Activated naive CD8-positive, alpha-beta T cell treated with anti-CD3 and anti-CD28 coated beads, Interleukin-2, amount 50 U/mL, for 24 hours (primary cell): ENCODE measurements around the gene MYBPC1.
"Not testable (repeated sequence)": the region's sequence is repeated elsewhere in the genome, so short reads cannot be mapped to it uniquely, and the experiment has no call there.

ENCODE experiments used
- ATAC-seq: fragments of 150-1000 bp; cut with Tn5 transposase; one replicate; pipeline ENCODE4 v1.10.0; 2021
- DNase-seq: peaks from one replicate; pipeline ENCODE4 v3.0.0; 2021
- H3K27ac Mint-ChIP-seq: one replicate; pipeline ENCODE4 v1.8.0; 2021; ENCODE audit warnings: mild to moderate bottlenecking, mixed read lengths
- H3K27me3 Mint-ChIP-seq: one replicate; pipeline ENCODE4 v1.8.0; 2021; ENCODE audit warnings: mixed read lengths
- H3K36me3 Mint-ChIP-seq: one replicate; pipeline ENCODE4 v1.8.0; 2021; ENCODE audit warnings: low read depth, mixed read lengths
- H3K4me1 Mint-ChIP-seq: one replicate; pipeline ENCODE4 v1.8.0; 2021; ENCODE audit warnings: mixed read lengths
- H3K4me3 Mint-ChIP-seq: one replicate; pipeline ENCODE4 v1.8.0; 2021; ENCODE audit warnings: mild to moderate bottlenecking, moderate library complexity, mixed read lengths
- H3K9me3 Mint-ChIP-seq: one replicate; pipeline ENCODE4 v1.8.0; 2021; ENCODE audit warnings: mixed read lengths

Gene MYBPC1

DNA sequence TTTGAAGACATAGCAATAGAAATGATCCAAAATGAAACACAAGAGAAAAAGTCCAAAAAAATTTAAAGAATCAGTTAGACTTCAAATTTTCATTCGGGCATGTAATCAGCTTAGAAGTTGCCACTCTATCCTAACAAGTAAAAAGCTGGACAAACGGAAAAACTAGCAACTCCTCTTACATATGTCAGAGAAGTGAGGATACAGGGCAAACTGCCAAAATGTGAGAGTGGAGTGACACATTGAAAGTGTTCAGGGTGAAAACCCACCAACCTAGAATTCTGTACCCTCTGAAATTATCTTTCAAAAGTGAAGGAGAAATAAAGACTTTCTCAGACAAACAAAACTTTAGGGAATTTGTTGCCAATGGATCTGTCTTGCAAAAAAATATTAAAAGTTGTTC lies 60.6 kb downstream of the MYBPC1 start:
- no peak for DNase-seq
- Mint-ChIP-seq H3K4me3 (no peak overlapping the region), H3K27me3 (peaks cover 8% of the 10 kb centered on the region), H3K4me1 (peaks cover 3% of the 10 kb centered on the region), H3K36me3 (no peaks in the 10 kb centered on the region), H3K9me3 (peaks cover 7% of the 10 kb centered on the region), H3K27ac (no peak overlapping the region)
- ATAC-seq = no peak

DNA sequence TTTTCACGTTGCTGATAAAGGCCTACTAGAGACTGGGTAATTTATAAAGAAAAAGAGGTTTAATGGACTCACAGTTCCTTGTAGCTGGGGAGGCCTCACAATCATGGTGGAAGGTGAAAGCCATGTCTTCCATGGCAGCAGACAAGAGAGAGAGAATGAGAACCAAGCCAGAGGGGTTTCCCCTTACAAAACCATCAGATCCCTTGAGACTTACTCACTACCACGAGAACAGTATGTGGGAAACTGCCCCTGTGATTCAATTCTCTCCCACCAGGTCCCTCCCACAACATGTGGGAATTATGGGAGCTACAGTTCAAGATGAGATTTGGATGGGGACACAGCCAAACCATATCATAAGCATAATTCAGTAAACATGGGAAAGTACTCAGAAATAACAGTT lies 65.9 kb downstream of the MYBPC1 start:
- H3K36me3 Mint-ChIP-seq, DNase-seq, H3K27me3 Mint-ChIP-seq, H3K4me3 Mint-ChIP-seq, H3K27ac Mint-ChIP-seq, H3K4me1 Mint-ChIP-seq: not testable (repeated sequence)
- ATAC-seq = peak; percentile 43
- peaks cover 11% of the 10 kb centered on the region for H3K9me3 Mint-ChIP-seq

DNA sequence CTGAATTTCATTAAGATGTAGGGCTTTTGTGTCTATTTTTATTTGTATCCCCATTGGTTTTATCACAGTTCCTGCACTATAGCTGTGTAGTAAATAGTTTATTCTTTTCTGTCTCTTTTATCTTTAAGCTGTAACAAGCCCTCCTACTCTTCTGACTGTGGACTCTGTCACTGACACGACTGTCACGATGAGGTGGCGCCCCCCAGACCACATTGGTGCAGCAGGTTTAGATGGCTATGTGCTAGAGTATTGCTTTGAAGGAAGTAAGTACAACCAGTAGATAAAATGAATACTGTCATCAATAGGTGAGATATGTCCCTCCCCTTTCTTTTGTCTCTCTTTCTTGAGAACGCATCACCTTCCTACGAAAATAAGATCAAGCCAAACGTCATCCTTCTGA lies 68.5 kb downstream of the MYBPC1 start:
- H3K27me3 Mint-ChIP-seq = peaks cover 9% of the 10 kb centered on the region
- peaks cover 11% of the 10 kb centered on the region for H3K9me3 Mint-ChIP-seq
- no peaks in the 10 kb centered on the region for H3K36me3 Mint-ChIP-seq
- no peak for ATAC-seq
- no peak overlapping the region for H3K27ac Mint-ChIP-seq
- no peak overlapping the region for H3K4me3 Mint-ChIP-seq
- DNase-seq = no peak
- peaks cover 8% of the 10 kb centered on the region for H3K4me1 Mint-ChIP-seq

DNA sequence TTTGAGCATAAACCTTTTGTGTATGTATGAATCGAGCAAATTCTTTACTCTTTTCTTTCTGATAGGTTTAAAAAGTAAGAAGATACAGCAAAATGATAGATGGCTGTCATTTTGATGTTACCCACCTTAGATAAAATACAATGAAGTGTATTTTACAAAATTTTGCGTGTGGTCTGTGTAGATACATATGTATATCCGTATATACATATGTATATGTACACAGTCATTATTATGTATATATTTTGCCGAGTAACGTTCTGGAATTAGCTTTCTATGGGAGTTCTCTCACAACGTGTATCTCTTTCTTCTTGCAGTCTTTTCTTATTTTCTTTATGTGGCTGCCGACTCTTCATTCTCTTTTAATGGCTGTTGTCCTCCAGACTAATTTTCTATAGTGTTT lies 70.2 kb downstream of the MYBPC1 start:
- Mint-ChIP-seq H3K36me3 (no peaks in the 10 kb centered on the region), H3K27ac (no peak overlapping the region), H3K27me3 (peaks cover 9% of the 10 kb centered on the region), H3K9me3 (peaks cover 8% of the 10 kb centered on the region), H3K4me3 (no peak overlapping the region), H3K4me1 (peaks cover 10% of the 10 kb centered on the region)
- ATAC-seq = no peak
- no peak for DNase-seq

DNA sequence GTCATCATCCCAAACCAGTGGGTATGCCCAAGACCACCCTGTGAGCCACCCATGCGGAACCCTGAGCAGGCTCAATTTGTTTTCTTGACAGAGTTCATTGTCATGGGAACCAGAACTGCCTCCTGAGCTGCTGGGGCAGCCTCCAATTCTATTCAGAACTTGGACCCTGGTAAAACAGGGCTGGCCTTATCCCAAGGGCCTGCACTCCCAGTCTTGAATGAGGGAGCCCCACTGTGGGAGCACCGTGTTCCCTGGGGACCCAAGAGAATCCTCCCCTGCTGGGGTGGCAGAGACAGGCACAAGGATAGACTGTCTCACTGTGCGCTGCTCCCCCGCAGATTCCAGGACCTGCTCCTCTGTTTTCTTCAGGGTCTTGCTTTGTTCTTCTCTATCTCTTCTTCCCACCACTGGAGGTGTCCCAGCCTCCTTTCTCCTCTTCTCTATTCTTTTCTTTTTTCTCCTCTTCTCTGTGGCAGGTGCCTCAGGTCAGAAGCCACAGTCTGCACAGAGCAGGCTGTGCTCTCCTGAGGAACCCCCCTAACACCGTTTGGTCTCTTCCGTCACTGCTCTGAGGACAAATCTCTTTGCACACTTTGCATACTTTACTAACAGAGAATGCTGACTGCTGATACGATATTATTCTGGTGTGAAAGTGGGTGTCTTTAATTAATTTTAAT lies 71.4 kb downstream of the MYBPC1 start:
- H3K27ac Mint-ChIP-seq = no peak overlapping the region
- DNase-seq = no peak
- no peaks in the 10 kb centered on the region for H3K9me3 Mint-ChIP-seq
- no peaks in the 10 kb centered on the region for H3K36me3 Mint-ChIP-seq
- no peak for ATAC-seq
- H3K4me3 Mint-ChIP-seq = no peak overlapping the region
- H3K27me3 Mint-ChIP-seq = peaks cover 9% of the 10 kb centered on the region
- H3K4me1 Mint-ChIP-seq = peaks cover 12% of the 10 kb centered on the region

DNA sequence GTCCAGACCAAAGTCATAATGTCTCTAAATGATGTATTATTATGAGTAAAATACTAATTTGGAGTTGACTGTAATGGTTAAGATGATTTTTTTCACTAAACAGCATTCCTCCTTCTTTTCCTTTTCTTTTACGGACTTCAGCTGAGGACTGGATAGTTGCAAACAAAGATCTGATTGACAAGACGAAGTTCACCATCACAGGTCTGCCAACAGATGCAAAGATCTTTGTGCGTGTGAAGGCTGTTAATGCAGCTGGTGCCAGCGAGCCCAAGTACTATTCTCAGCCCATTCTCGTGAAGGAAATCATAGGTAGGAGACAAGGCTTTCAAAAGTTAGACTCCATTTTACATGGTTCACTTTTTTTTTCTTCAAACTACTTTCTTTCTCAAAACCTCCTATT lies 72.8 kb downstream of the MYBPC1 start:
- H3K27me3 Mint-ChIP-seq = peaks cover 9% of the 10 kb centered on the region
- H3K36me3 Mint-ChIP-seq = no peaks in the 10 kb centered on the region
- H3K9me3 Mint-ChIP-seq = no peaks in the 10 kb centered on the region
- no peak for ATAC-seq
- no peak for DNase-seq
- peaks cover 19% of the 10 kb centered on the region for H3K4me1 Mint-ChIP-seq
- H3K4me3 Mint-ChIP-seq = no peak overlapping the region
- no peak overlapping the region for H3K27ac Mint-ChIP-seq

DNA sequence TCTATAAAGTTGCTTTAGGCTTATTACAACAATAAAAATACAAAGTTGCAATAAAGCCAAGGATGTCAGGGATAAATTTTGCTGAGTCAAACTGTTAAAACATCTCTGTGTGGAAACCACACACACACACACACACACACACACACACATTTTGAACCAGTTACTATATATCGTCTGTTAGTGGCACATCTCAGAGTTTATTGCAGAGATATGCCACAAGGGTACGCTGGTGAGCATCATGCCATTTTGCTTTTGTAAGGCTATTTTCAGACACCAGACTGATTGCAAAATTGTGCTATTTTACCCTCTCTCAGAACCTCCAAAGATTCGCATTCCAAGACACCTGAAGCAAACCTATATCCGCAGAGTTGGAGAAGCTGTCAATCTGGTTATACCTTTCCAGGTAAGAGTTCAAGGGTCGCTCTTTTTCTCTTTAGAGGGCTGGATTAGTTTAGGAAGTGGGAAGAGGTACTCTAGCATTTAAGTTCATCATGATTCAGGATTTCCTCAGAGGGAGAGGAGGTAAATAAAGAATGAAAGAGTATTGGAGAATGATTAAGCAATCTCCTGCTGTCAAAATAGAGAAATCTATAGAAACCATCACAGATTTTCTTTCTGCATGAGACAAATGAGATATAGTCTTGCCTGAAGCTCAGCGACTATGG lies 75.4 kb downstream of the MYBPC1 start:
- DNase-seq = peak; percentile 26

DNA sequence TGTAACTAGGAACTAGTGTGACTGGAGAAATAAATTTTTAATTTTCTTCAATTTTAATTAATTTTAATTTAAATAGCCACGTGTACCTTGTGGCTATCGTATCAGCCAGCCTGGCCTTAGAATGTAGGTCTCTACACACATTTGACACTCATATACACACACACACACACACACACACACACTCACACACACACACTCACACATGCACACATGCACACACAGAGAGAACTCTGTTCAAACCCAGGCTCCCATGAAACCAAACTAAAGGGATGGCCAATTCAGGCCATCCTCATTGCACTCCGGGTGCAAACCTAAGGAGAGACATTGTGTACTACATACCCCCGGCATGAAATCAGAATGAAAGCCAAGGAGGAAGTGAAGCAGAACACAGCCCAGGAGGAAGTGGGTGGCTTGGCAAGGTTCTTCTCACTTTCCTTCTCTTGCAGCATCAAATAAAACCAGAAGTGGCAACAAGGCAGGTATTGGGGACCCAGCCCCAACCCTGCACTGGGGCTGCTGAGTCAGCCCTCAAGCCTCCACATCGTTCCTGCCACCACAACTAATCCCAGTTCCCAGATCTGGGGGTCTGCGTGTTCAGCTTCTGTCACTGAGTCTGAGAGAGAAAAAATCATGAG lies 76.5 kb downstream of the MYBPC1 start:
- Mint-ChIP-seq H3K4me1 (peaks cover 19% of the 10 kb centered on the region), H3K27me3 (peaks cover 2% of the 10 kb centered on the region), H3K4me3 (peak overlapping the region; percentile 45), H3K36me3 (no peaks in the 10 kb centered on the region), H3K27ac (peak overlapping the region; percentile 75), H3K9me3 (no peaks in the 10 kb centered on the region)
- peak; percentile 76 for ATAC-seq
- peak; percentile 13 for DNase-seq

More for the DNA sequence above, 75.4 kb downstream of the MYBPC1 start:
- no peak overlapping the region for H3K27ac Mint-ChIP-seq
- no peak for ATAC-seq
- no peaks in the 10 kb centered on the region for H3K9me3 Mint-ChIP-seq
- no peaks in the 10 kb centered on the region for H3K36me3 Mint-ChIP-seq
- H3K4me3 Mint-ChIP-seq = no peak overlapping the region
- H3K4me1 Mint-ChIP-seq = peaks cover 19% of the 10 kb centered on the region
- peaks cover 8% of the 10 kb centered on the region for H3K27me3 Mint-ChIP-seq

DNA sequence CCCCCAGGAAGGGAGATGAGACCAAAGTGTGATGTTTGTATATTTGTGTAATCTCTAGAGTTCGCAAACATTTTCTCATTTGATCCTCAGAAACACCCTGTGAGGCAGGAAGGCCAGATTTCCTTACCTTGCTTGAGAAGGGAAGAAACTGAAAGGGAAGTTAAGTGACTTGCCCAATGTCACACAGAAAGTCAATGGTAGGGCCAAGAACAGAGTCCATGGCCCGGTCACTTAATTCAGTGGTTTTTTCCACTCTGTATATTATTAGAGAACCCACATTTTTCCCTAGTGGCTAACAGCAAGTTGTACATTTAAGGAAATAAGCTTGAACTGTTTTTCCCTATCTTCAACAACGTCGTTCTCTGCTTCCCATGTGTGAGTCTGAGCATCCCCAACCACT lies 77.1 kb downstream of the MYBPC1 start:
- Mint-ChIP-seq H3K27ac (no peak overlapping the region), H3K9me3 (no peaks in the 10 kb centered on the region), H3K4me3 (no peak overlapping the region), H3K27me3 (no peaks in the 10 kb centered on the region), H3K36me3 (no peaks in the 10 kb centered on the region), H3K4me1 (peaks cover 19% of the 10 kb centered on the region)
- no peak for DNase-seq
- no peak for ATAC-seq

DNA sequence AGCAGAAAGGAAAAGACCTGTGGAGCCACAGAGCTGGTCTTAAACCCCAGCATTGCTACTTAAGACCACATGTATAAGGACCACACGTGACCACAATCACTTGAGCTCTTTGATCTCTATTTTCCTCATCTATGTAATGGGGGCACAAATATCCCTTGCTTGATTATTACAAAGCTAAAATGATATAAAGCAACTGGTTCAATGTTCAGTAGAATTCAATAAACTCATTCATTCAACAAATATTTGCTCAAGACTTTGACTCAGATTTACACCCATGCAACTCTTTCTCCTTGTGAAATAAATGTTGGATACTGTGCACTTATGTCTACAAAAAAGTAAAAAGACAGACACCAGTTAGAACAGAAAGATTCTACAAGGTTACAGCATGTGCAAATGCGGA lies 80.8 kb downstream of the MYBPC1 start:
- ATAC-seq (no peak), DNase-seq (no peak)
- H3K4me3 Mint-ChIP-seq = no peak overlapping the region
- H3K27ac Mint-ChIP-seq = no peak overlapping the region
- H3K36me3 Mint-ChIP-seq = no peaks in the 10 kb centered on the region
- peaks cover 12% of the 10 kb centered on the region for H3K4me1 Mint-ChIP-seq
- no peaks in the 10 kb centered on the region for H3K27me3 Mint-ChIP-seq
- no peaks in the 10 kb centered on the region for H3K9me3 Mint-ChIP-seq

DNA sequence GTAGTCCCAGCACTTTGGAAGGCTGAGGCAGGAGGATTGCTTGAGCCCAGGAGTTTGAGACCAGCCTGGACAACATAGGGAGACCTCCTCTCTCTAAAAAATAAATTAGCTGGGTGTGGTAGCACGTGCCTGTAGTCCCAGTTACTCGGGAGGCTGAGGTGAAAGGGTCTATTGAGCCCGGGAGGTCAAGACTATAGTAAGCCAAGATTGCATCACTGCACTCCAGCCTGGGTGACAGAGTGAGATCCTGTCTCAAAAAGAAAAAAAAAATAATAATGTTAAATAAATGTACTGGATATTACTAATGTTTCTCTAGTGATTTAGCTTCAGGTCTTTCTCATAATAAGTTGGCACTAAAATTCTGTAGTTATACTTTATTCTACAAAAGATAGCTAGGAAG lies 81.7 kb downstream of the MYBPC1 start:
- not testable (repeated sequence) for H3K27ac Mint-ChIP-seq, H3K36me3 Mint-ChIP-seq, H3K4me1 Mint-ChIP-seq, DNase-seq, H3K9me3 Mint-ChIP-seq, H3K4me3 Mint-ChIP-seq, H3K27me3 Mint-ChIP-seq, ATAC-seq

DNA sequence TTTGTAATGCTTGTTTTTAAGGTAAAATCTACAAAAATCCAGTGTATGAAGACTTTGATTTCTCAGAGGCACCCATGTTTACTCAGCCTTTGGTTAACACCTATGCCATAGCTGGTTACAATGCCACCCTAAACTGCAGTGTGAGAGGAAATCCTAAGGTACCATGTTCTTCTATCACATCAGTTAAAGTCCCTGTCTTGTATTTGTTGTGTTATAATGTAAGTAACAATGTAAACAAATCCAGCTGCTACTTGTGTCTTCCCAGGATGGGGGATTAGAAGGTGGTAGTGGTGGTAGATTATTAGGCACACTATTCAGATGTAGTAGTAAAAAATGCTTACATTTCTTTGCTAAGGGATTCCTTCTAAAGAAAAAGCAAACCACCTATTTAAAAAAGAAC lies 83.3 kb downstream of the MYBPC1 start:
- H3K27me3 Mint-ChIP-seq = no peaks in the 10 kb centered on the region
- H3K36me3 Mint-ChIP-seq = no peaks in the 10 kb centered on the region
- H3K4me1 Mint-ChIP-seq = no peaks in the 10 kb centered on the region
- no peak for DNase-seq
- no peaks in the 10 kb centered on the region for H3K9me3 Mint-ChIP-seq
- H3K4me3 Mint-ChIP-seq = no peak overlapping the region
- no peak for ATAC-seq
- H3K27ac Mint-ChIP-seq = no peak overlapping the region

DNA sequence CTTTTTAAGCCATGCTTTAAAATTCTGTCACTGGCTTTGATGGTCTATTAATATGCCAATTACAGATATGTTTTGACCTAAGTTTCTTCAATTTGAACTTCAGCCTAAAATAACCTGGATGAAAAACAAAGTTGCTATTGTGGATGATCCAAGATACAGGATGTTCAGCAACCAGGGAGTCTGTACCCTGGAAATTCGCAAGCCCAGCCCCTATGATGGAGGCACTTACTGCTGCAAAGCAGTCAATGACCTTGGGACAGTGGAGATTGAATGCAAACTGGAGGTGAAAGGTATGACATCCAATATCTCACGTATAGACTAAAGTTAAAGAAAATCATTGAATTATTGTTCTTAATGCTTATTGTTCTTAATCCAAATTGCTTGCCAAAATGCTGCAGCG lies 85.5 kb downstream of the MYBPC1 start:
- ATAC-seq (no peak), DNase-seq (no peak)
- no peaks in the 10 kb centered on the region for H3K9me3 Mint-ChIP-seq
- no peak overlapping the region for H3K27ac Mint-ChIP-seq
- H3K4me1 Mint-ChIP-seq = no peaks in the 10 kb centered on the region
- H3K4me3 Mint-ChIP-seq = no peak overlapping the region
- H3K36me3 Mint-ChIP-seq = no peaks in the 10 kb centered on the region
- peaks cover 5% of the 10 kb centered on the region for H3K27me3 Mint-ChIP-seq

DNA sequence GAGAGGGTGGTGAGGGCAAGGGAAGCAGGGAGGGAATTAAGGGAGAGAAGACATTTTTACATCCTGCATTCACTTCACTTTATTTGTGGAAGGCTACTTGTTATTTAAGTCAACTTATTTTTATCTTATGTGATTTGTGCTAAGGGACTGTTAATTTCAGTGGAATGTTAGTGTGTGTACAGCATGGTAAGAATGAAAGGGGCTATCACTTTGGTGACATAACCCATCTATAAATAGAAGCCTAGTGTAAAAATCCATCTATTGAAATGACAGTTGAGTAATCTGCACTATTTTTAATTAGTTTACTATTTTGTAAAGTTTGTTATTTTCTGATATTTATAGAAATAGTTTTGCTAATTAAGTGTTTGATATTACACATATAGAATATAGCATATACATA lies 85.9 kb downstream of the MYBPC1 start:
- H3K27me3 Mint-ChIP-seq = peaks cover 5% of the 10 kb centered on the region
- H3K4me3 Mint-ChIP-seq = no peak overlapping the region
- H3K36me3 Mint-ChIP-seq = no peaks in the 10 kb centered on the region
- H3K27ac Mint-ChIP-seq = no peak overlapping the region
- no peak for DNase-seq
- H3K9me3 Mint-ChIP-seq = no peaks in the 10 kb centered on the region
- no peak for ATAC-seq
- no peaks in the 10 kb centered on the region for H3K4me1 Mint-ChIP-seq

DNA sequence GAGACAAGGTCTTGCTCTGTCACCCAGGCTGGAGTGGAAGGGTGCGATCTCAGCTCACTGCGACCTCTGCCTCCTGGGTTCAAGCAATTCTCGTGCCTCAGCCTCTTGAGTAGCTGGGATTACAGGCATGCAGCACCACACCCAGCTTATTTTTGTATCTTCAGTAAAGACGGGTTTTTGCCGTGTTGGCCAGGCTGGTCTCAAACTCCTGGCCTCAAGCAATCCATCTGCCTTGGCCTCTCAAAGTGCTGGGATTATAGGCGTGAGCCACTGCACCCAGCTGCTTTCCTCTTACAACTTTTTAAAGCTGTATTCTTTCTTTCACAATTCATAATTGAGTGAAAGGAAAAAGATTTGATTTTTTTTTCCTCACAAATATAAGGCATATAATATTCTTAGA lies 86.9 kb downstream of the MYBPC1 start:
- H3K27ac Mint-ChIP-seq, H3K27me3 Mint-ChIP-seq, DNase-seq, H3K4me3 Mint-ChIP-seq, H3K4me1 Mint-ChIP-seq, ATAC-seq, H3K36me3 Mint-ChIP-seq, H3K9me3 Mint-ChIP-seq: not testable (repeated sequence)
